PC-9 (cell line): ENCODE results near the gene CAST. TPM values are rescaled to one million over a fixed set of nuclear protein-coding genes. Genes with fewer than 3 reads are reported as not detected.

Source experiments
- Bru-seq: library from RNA; stranded (reverse); fragments of 400-500 nt; gene quantifications from one replicate; lab custom pipeline; 2021; lab: Mats Ljungman, UMichigan
- BruChase-seq, 2 experiments: library from RNA; stranded (reverse); fragments of 400-500 nt; gene quantifications; one replicate each; lab custom pipeline; 2021; lab: Mats Ljungman, UMichigan
- BruUV-seq: library from RNA; stranded (reverse); fragments of 400-500 nt; replicated peaks from 2 replicates; lab custom pipeline; 2021; lab: Mats Ljungman, UMichigan
- CTCF ChIA-PET: fragments of 300-600 bp; sonication (Branson Sonifier 250); formaldehyde crosslinking; loops from one replicate; lab custom pipeline; 2022; ENCODE audit warnings: antibody characterized with exemption; lab: Charles Lee
- POLR2A ChIA-PET: fragments of 300-600 bp; sonication (Branson Sonifier 250); formaldehyde crosslinking; loops from one replicate; lab custom pipeline; 2022; ENCODE audit warnings: antibody characterized with exemption; ENCODE audit not compliant: unreplicated experiment; lab: Charles Lee
- DNase-seq, 2 experiments: peaks; one replicate each; pipeline versions ENCODE4 v3.0.0 to v3.0.0-alpha.2; 2015 to 2022; ENCODE audit warnings: mixed read lengths in 1 of 2
- H2AFZ ChIP-seq: fragments of 200-600 bp; sonication (generic); 2 replicates; pipeline ENCODE4 v1.8.1; 2017; ENCODE audit warnings: antibody characterized with exemption
- H3F3A ChIP-seq: fragments of 200-600 bp; sonication (generic); 2 replicates; pipeline ENCODE4 v1.8.1; 2017; ENCODE audit warnings: antibody characterized with exemption, mild to moderate bottlenecking, low read depth; ENCODE audit not compliant: insufficient read depth
- H3K27ac ChIP-seq: fragments of 200-600 bp; sonication (generic); 2 replicates; pipeline ENCODE4 v1.6.1; 2016; ENCODE audit warnings: mixed run types
- H3K27me3 ChIP-seq: fragments of 200-600 bp; sonication (generic); 2 replicates; pipeline ENCODE4 v1.6.1; 2016; ENCODE audit warnings: low read depth, mixed run types; ENCODE audit not compliant: insufficient read depth
- H3K36me3 ChIP-seq: fragments of 200-600 bp; sonication (generic); 2 replicates; pipeline ENCODE4 v1.6.1; 2016; ENCODE audit warnings: low read depth, mixed run types
- H3K4me1 ChIP-seq: fragments of 200-600 bp; sonication (generic); replicated peaks from 2 replicates; pipeline ENCODE4 v1.6.1; 2016; ENCODE audit warnings: mixed run types; ENCODE audit not compliant: insufficient read depth
- H3K4me2 ChIP-seq: fragments of 200-600 bp; sonication (generic); 2 replicates; pipeline ENCODE4 v1.6.1; 2017; ENCODE audit warnings: mixed run types
- H3K4me3 ChIP-seq: fragments of 200-600 bp; sonication (generic); 2 replicates; pipeline ENCODE4 v1.6.1; 2016; ENCODE audit warnings: mixed run types
- H3K79me2 ChIP-seq: fragments of 200-600 bp; sonication (generic); 2 replicates; pipeline ENCODE4 v1.6.1; 2017; ENCODE audit warnings: low read depth, mixed run types
- H3K9me2 ChIP-seq: fragments of 200-600 bp; sonication (generic); 2 replicates; pipeline ENCODE4 v1.8.1; 2017; ENCODE audit warnings: mild to moderate bottlenecking; ENCODE audit not compliant: insufficient read depth
- H3K9me3 ChIP-seq: fragments of 200-600 bp; sonication (generic); 2 replicates; pipeline ENCODE4 v1.8.1; 2016; ENCODE audit warnings: low read depth; ENCODE audit not compliant: insufficient read depth
- H4K20me1 ChIP-seq: fragments of 200-600 bp; sonication (generic); 2 replicates; pipeline ENCODE4 v1.8.1; 2017; ENCODE audit not compliant: insufficient read depth
- CTCF ChIP-seq: fragments of 200-600 bp; sonication (generic); conservative IDR thresholded peaks from 2 replicates; pipeline ENCODE4 v1.6.1; 2017; ENCODE audit warnings: mixed run types, antibody characterized with exemption, mild to moderate bottlenecking, moderate library complexity
- EZH2 ChIP-seq: fragments of 200-600 bp; sonication (generic); IDR thresholded peaks from 2 replicates; pipeline ENCODE4 v1.8.0; 2017; ENCODE audit warnings: antibody characterized with exemption, low read depth
- intact Hi-C: fragments of 100-400 bp; cut with micrococcal nuclease; formaldehyde crosslinking; loops from one replicate; pipeline ENCODE4 v1.10.0; 2022; ENCODE audit not compliant: unreplicated experiment
- long read RNA-seq: library from polyadenylated mRNA; stranded (forward); transcript quantifications from one replicate; pipeline ENCODE4 v2.0.0, GENCODE V29; 2022
- total RNA-seq: library from RNA; stranded (reverse); gene quantifications from 2 replicates; pipeline ENCODE4 v1.2.3, GENCODE V29; 2021

Gene CAST, protein sequence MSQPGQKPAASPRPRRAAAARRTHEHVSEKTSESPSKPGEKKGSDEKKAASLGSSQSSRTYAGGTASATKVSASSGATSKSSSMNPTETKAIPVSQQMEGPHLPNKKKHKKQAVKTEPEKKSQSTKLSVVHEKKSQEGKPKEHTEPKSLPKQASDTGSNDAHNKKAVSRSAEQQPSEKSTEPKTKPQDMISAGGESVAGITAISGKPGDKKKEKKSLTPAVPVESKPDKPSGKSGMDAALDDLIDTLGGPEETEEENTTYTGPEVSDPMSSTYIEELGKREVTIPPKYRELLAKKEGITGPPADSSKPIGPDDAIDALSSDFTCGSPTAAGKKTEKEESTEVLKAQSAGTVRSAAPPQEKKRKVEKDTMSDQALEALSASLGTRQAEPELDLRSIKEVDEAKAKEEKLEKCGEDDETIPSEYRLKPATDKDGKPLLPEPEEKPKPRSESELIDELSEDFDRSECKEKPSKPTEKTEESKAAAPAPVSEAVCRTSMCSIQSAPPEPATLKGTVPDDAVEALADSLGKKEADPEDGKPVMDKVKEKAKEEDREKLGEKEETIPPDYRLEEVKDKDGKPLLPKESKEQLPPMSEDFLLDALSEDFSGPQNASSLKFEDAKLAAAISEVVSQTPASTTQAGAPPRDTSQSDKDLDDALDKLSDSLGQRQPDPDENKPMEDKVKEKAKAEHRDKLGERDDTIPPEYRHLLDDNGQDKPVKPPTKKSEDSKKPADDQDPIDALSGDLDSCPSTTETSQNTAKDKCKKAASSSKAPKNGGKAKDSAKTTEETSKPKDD
- total RNA-seq (234 and 289 TPM in 2 replicates), Bru-seq, nascent RNA (percentile 94 among the genes with signal in this experiment), BruChase-seq, experiment 1, labeled RNA remaining after a 2-hour chase (percentile 92 among the genes with signal in this experiment), BruChase-seq, experiment 2, labeled RNA remaining after a 6-hour chase (percentile 86 among the genes with signal in this experiment)
- long read RNA-seq, full-length matches to known transcripts, result 80 of 365 reads
- long read RNA-seq, partial matches to known transcripts, result 182 of 365 reads
- long read RNA-seq, other reads (novel, unspliced or antisense), result 103 of 365 reads

DNA sequence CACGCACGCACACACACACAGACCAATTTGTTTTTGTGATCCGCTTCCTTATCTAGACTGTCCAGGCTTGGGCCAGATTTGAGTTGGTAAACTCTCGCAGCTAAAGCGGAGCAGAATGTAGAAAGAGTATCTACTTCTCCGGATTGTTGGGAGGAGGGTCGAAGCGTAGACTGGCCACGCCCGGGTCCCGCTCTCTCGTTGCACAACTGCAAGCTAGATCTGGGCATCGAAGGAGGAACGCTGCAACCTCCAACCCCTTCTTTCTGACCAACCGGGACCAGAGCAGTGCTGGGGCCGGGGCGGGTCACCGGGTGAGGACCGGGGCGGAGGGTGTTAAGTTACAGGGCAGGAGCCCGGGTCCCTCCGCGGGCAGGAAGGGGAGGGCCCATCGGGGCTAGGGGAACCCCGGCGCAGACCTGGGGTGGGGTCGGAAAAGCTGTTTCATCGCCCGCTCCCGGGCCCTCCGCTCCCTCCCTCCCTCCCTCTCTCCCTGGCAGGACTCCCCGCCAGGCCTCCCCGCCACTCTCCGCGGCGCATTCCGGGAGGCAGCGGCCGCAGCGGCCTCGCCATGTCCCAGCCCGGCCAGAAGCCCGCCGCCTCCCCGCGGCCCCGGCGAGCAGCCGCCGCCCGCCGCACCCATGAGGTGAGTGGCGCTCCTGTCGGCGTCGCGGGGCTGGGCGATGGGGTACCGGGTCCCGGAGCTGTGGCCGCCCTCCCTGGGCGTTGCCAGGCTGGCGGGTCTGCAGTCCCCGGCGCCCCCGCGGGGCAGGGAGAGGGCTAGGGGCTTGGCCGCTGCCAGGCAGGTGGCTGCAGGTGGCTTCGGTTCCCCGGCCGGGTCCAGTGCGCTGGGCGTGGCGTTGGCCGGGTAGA lies at the start of gene CAST:
TSS of gene CAST (plus strand) at position 522 of the 870 bp plus-strand sequence. CDS start at position 569, 47 bp downstream.
- Histone ChIP-seq H3K9me3 (no peaks in the 10 kb centered on the region), H3K4me2 (peak within 1 kb of the TSS; percentile 88), H3K79me2 (peaks cover 42% of the 10 kb centered on the region), H3K36me3 (no peaks in the 10 kb centered on the region), H3K27me3 (no peaks in the 10 kb centered on the region), H3K9me2 (no peaks in the 10 kb centered on the region), H3K27ac (peak within 1 kb of the TSS; percentile 94), H3K4me1 (peaks cover 60% of the 10 kb centered on the region), H3K4me3 (peak within 1 kb of the TSS; percentile 88), H3F3A (peaks cover 42% of the 10 kb centered on the region), H4K20me1 (peaks cover 23% of the 10 kb centered on the region), H2AFZ (peak within 1 kb of the TSS; percentile 71)
- DNase-seq, result peak; percentile 95 to 97
- ChIA-PET CTCF (interaction anchor here (1.1 kb wide), 1 partner anchor 9 kb away, joined by 3 read pairs; no protein-coding TSS in a partner anchor), POLR2A (interaction anchor here (0.6 to 2.8 kb wide), 10 partner anchors 10 to 826 kb away, joined by 3 to 36 read pairs (median 8); no protein-coding TSS in a partner anchor)
- TF ChIP-seq CTCF (no peak), EZH2 (no peak)
- no TSS peak for BruUV-seq
- intact Hi-C loops, result loop anchor here (1.0 to 10.0 kb wide), 6 partner anchors 33 to 503 kb away; partner anchors contain the start of gene LNPEP

DNA sequence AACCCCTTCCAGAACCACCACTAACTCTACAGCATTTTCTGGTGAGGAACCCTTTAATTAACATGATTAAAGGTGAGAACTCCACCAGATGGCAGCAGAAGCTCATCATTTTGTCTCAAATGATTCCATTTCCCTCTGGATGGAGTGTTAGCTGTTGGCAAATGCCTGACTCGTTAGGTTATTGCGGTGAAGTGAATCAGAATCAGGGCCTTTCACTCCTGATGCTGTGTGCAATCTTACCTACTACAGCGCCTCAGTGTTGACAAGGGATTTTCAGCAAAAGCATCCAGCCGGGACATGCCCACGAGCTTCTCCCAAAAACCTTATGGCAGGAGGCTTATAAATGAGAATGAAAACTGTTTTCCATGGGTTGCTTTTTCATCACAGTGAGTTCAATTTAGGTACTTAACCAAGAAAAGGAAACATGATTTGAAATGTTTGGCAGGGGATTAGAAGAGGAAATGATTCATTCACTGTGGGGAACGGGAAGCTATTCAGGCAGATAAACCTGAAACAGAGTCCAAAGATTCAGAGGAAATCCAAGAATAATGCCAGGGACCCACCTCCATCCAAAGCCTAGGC lies 48.0 kb upstream of the CAST start:
- H3K27me3 ChIP-seq, result no peaks in the 10 kb centered on the region
- TF ChIP-seq EZH2 (no peak), CTCF (peak; percentile 82)
- ChIA-PET POLR2A (interaction anchor here (0.8 to 1.3 kb wide), 2 partner anchors 48 to 100 kb away, joined by 13 to 17 read pairs; partner anchors contain the start of gene CAST), CTCF (interaction anchor here (0.6 to 2.0 kb wide), 5 partner anchors 41 to 528 kb away, joined by 3 to 16 read pairs (median 3); no protein-coding TSS in a partner anchor)
- DNase-seq, result peak; percentile 64 to 84
- peaks cover 25% of the 10 kb centered on the region for H3F3A ChIP-seq
- peaks cover 24% of the 10 kb centered on the region for H3K4me1 ChIP-seq
- peak overlapping the region; percentile 60 for H3K27ac ChIP-seq
- H3K9me2 ChIP-seq, result no peaks in the 10 kb centered on the region
- H3K9me3 ChIP-seq, result no peaks in the 10 kb centered on the region
- peak overlapping the region; percentile 31; the same call in 1 of the 2 replicates for H3K4me3 ChIP-seq
- no peaks in the 10 kb centered on the region for H4K20me1 ChIP-seq
- no peak overlapping the region for H2AFZ ChIP-seq
- intact Hi-C loops, result loop anchor here (1.0 to 5.0 kb wide), 10 partner anchors 15 to 548 kb away; partner anchors contain the start of genes CAST, LIX1 and LNPEP
- no peaks in the 10 kb centered on the region for H3K36me3 ChIP-seq
- no TSS peak for BruUV-seq
- peak overlapping the region; percentile 69 for H3K4me2 ChIP-seq
- H3K79me2 ChIP-seq, result no peaks in the 10 kb centered on the region
